ENCODE results near the gene BOC.

BOC gene

GRCh38 chr3:113276751-113277080, 65.4 kb downstream of the BOC start:
- TF ChIP-seq CTCF (conservative IDR thresholded peaks at IDR 0.05), result no peak
- peak overlapping the region; percentile 97; the same call in 1 of the 2 replicates for H3K27ac ChIP-seq

- no peak for TF ChIP-seq CTCF (conservative IDR thresholded peaks at IDR 0.05)
- no peak overlapping the region for H3K27ac ChIP-seq
These were observed 66.1 kb downstream of the BOC start for GRCh38 chr3:113277414-113277813.

GRCh38 chr3:113277941-113278598, 66.7 kb downstream of the BOC start:
- no peak overlapping the region for H3K27ac ChIP-seq
- TF ChIP-seq CTCF (conservative IDR thresholded peaks at IDR 0.05), result no peak

- H3K27ac ChIP-seq, result no peak overlapping the region
- no peak for TF ChIP-seq CTCF (conservative IDR thresholded peaks at IDR 0.05)
These were observed 67.2 kb downstream of the BOC start for GRCh38 chr3:113278599-113278955.

GRCh38 chr3:113279686-113280085, 68.3 kb downstream of the BOC start:
- no peak for TF ChIP-seq CTCF (conservative IDR thresholded peaks at IDR 0.05)
- no peak overlapping the region for H3K27ac ChIP-seq

GRCh38 chr3:113283306-113283705, 71.9 kb downstream of the BOC start:
- no peak for TF ChIP-seq CTCF (conservative IDR thresholded peaks at IDR 0.05)
- no peak overlapping the region for H3K27ac ChIP-seq

GRCh38 chr3:113284453-113285050, 73.2 kb downstream of the BOC start:
- H3K27ac ChIP-seq, result no peak overlapping the region
- TF ChIP-seq CTCF (conservative IDR thresholded peaks at IDR 0.05), result no peak
